GM18511 (cell line): ENCODE results near the gene HCFC1.

Experiments
- ATAC-seq: cut with Tn5 transposase; IDR thresholded peaks from one replicate; pipeline ENCODE4 v1.9.1; 2021; ENCODE audit warnings: mild to moderate bottlenecking, moderate library complexity; ENCODE audit not compliant: unreplicated experiment

The HCFC1 gene

DNA sequence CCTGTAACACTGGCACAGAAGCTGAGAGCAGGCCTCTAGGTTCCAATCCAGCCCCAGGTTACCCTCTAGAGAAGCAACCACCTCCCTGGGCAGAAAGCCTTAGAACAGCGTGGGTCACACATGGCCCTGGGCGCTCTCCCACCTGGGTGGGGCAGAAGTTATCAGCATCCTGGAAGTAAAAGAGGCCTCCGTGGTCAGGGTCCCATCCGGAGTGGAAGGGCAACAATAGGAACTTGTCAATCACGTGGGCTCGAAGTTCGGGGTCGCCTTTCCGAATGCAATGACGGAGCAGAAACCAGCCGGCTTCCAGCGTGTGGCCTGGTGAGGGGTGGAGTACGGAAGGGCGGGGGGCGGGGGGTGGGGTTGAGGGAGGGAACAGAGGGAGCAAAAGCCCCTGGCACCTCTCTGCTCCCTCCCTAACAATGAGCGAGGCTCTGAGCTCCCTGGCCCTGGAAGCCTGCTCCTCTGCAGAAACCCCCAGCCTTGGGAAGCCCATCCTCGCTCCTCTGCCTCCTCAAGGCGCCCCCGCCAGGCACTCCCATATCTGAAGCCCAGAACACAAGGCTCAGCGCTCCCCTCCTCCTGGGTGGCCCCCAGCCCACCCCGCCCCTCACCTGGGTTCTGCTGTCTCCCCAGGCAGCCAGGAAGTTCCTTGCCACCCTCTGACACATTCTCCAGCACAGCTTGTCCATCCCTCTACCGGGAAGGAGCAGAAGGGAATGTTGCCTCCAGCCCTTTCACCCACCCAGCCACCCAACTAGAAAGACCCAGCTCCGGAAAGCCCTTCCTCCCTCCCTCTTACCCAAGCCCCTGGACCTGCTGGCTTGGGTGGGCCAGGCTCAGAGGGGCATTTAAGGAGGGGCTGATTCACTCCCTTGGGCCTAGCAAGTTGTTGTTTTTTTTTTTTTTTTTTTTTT is 30.0 kb downstream of the HCFC1 start:
- ATAC-seq, result no peak

DNA sequence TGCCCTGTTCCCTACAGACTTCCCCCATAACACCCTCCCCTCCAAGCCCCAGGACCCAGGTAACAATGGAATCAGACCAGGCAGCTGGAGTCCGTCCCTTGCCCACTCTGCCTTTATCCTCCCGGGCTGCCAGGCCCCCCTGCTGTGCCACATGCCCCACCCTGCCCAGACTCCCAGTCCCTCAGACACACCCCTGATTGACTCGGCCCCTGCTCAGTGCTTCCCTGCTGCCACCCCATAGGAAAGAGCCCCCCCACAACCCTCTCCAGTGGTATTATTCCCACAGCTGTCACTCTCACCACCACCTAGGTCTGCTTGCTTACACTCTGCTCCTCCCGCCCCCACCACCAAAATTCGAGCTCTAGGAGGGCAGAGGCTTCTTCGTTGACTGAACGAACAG is 32.0 kb downstream of the HCFC1 start:
- ATAC-seq, result no peak

DNA sequence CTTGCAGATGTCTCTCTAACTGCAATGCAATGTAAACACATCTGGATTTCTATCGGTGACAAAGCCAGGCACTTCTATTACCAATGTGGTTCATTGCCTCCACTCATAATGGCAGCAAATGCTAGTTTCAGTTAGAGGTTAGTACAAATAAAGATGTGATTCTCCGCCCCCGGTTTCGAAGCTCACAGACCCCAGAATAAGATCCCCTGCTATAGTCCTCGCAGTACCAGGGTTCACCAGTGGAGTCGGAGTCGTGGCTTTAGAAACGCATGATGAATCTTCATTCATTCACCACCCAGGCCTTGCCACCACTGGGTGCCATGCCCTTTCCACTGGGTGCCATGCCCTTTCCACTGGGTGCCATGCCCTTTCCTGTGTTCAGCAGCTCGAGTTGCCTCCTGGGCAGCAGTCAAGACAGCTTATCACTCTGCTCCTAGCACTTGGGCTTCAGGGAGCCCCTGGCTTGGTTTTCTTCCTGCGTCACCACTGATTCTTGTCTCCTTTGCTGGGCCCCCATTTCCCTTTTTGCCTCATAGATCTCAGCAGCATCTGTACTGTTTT is 33.3 kb downstream of the HCFC1 start:
- ATAC-seq, result no peak

DNA sequence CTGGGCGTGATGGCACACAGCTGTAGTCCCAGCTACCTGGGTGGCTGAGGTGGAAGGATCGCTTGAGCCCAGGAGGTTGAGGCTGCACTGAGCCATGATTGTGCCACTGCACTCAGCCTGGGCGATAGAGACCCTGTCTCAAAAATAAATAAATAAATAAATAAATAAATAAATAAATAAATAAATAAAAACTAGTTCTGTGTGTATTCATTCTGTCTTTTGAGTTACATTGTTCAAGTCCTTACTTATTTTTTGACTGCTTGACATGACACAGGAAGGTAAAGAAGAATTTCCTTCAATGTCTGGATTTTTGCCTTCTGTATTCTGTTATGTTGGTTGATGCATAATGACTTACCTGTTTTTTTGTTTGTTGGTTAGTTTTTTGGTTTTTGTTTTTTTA is 34.6 kb downstream of the HCFC1 start:
- no peak for ATAC-seq

DNA sequence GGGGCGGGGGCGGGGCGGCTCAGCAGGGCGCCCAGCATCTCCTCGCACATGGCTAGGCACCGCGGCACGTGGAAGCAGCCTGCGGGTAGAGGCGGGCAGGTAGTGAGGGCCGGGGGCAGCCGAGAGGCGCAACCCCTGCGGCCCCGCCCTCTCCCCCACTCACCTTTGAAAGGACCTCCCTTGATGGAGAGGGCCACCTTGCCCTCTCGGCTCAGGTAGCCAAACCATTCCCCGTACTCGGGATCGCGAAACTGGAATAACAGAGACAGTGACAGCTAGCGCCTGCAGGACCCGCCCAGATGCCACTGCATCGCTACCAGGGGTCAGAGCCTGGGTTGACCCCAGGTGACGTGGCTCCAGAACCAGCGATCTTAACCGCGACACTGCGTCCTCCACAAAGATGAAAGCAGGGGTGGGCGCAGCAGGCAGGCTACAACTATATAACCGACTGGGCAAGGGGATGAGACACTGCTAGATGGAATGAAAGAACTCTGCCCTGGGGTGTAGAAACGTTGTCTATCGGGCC is 36.2 kb downstream of the HCFC1 start:
- no peak for ATAC-seq

DNA sequence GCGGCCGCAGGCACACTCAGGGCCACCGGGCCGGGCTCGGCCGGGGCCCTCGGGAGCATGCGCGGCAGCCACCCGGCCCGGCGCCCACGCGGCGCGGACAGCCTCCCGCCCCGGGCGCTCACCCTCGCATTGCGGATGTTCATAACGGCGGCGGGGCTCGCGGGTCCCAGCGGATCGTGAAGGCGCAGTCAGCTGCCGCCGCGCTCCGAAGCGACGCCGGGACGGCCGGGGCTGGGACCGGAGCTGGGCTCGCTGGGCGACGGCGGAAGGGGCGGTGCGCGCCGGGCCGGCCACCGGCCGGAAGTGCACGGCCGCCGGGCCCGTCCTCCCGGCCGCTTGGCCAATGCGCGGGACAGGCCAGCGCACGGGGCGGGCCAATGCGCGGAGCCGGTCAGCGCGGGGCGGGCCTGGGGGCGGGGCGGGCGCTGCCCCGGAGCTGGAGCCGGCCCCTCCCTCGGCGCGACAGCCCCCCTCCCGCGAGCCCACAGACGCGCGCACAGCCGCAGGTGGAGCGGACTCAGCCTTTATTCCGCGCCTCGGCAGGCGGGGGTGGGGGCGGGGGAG is 36.8 kb downstream of the HCFC1 start, which contains the start of gene NAA10:
TSS of gene NAA10 (minus strand) at position 276 of the 564 bp plus-strand sequence. CDS start at position 143, 133 bp downstream.
- ATAC-seq, result peak; percentile 91

DNA sequence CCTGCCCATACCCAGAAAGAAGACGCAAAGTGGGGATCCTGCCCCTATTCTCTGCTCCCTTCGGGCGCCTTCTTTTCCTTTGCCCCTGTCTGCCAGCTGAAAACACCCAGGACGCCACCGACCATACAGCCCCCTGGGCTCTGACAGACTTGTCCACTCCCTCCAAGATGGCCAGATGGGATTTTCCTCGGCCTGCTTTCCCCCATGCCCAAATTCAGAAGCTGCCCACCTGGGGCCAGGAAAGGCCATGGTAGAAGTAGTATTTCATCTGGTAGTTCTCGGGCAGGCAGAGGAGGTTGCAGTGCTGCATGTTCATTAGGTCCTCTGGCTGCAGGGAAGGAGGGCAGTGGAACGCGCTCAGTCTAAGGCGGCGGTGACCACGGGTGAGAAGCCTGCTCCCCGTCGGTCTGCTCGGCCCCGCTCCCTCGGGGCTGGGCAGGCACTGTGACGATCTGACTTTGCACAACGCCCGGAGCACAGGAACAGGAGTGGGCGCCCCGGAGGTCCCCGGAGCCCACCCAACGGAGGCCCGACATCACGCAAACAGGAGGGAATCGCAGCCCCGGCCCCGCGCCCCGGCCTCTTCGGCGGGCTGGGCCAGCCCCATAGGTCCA is 37.4 kb downstream of the HCFC1 start:
- ATAC-seq, result peak; percentile 20

DNA sequence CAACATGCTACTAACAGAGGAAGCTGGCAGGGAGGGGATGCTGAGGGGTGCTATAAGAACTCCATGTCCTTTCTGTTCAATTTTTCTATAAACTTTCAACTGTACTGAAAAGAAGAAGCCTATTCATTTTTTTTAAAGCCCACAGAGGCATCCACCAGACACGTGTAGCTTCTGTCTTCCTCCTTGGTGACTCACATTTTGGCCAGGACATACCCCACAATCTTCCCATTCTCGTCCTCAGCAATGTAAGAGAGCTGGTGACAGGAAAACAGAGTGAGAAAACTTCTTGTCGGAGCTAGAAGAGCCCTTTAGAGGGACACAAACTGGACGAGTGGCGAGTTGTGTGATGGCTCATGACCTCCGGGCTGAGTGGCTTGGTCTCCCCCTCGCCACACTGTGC is 37.9 kb downstream of the HCFC1 start:
- no peak for ATAC-seq

DNA sequence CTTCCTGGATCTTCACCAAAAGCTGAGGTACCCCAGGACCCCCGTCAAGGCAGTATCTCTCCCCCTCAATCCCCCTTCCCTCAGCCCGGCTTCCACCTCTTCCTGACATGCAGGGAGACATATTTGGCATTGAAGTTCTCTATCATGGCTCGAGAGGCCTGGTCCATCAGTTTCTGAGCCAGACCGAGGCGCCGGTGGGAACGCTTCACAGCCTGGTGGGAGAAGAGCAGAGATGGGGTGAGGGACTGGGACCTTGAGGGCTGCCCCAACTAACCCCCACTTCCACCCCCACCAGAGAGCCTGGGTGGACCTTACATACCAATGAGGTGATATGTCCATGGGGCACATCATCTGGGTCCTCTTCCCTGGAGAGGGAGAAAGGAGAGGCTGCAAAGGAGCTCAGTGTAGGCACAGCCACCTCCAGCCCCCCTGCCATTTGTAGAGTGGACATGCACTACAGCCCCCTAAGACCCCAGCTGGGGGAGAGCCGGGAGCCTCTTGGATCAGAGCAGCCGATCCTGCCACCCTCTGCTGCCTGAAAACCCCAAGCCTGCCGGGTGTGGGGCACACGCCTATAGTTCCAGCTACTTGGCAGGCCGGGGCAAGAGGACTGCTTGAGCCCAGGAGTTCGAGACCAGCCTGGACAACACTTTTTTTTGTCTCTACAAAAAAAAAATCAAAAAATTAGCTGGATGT is 39.2 kb downstream of the HCFC1 start:
- no peak for ATAC-seq

DNA sequence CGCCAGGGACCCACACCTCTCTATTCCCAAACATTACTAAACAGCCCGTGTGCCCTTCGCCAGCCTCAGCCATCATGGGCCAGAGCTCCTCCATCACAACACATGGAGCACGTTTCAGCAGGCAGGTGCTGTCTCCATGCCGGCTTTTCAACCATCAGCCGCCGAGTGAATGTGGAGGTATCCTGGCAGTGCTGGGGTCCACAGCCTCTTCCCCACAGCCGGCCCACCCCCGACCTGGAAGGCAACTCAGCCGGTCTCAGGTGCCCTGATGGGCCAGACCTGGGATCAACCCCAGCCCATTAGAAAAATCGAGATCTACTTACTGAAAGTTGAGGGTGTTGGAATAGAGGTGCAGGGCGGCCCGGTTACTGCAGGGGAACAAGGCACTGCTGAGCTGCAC is 39.9 kb downstream of the HCFC1 start:
- no peak for ATAC-seq

DNA sequence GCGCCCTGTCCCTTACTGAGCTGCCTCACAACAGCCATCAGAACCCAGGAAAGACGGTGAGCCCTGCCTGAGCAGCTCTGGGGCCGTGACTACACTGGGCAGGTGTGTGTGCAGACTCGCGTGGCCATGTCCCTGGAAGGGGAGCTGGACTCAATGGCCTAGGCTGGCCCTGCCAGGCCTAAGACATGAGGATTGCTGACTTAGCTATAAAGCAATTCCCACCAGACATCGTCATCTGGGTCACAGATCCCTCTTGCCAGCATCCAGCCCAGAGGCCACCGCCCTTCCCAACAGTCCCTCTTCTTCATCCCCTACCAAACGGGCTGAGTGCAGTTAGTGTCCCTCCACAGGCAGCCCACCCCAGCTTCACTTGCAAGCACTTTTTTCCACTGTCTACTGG is 40.5 kb downstream of the HCFC1 start:
- ATAC-seq, result no peak

DNA sequence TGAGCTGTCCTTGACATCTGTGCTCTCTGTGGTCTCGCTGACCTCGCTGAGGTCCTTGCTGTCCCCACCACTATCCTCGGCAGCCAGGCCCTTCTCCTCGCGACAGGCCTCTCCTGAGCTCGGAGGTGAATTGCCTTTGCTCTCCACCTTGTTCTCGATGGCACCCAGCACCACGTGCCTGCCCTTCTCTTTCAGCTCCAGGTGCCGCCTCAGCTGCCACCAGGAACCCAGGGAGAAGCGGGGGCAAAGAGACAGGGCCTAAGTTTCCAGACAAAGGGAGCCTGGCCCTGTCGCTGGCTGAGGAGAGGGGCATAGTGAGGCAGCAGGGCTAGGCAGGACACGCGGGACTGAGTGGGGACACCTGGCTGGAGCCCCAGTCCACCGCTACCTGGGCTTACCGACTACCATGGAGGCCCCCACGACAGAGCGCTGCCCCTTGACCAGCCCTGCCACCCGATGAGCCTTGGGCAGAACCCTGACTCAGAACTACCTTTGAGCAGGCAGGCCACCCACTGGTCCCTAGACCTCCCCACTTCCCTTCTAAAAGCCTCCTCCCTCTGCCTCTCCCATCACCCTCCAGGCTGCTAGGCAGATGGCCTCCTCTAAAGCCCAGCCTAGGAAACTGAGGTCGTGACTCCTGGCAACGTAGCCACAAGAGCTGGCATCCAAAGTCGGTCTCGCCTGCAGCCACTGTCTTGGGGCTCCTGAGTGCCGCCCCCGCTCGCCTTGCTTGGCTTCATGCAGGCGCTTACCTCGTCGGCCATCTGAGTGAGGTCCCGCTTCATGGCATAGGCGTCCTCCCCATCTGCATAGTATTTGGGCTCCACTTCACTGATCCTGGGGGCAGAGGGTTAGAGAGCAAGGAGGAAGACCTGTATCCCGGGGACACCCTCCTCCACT is 41.4 kb downstream of the HCFC1 start:
- ATAC-seq, result no peak

DNA sequence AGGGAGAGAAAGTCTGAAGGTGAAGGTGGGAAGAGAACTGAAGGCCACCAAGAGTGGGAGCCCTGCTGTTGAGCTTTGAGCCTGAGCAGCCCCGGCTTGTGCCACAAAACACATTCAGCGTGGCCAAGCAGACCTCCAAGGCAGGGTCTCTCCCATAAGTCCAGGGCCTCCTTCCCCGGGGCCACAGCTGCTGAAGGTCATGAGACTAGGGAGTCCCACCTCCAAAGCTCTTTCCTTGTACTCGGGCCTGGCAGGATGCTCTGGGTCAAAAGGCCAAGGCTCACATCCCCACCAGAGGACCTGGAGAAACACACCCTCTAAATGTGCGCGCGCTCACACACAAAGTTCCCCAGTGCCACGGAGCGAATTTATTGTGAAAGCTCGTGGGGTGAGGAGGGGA is 42.0 kb downstream of the HCFC1 start:
- ATAC-seq, result no peak

DNA sequence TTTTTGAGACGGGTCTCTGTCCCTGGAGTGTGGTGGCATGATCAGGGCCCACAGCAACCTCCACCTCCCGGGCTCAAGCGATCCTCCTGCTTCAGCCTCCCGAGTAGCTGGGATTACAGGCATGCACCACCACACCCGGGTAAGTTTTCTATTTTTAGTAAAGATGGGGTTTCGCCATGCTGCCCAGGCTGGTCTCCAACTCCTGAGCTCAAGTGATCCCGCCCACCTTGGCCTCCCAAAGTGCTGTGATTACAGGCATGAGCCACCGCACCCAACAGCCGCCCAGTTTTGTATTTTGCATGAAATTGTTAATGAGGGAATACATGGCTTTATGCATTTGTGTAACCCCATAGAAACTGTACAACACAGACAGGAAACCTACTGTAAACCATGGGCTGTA is 42.8 kb downstream of the HCFC1 start:
- ATAC-seq, result no peak

DNA sequence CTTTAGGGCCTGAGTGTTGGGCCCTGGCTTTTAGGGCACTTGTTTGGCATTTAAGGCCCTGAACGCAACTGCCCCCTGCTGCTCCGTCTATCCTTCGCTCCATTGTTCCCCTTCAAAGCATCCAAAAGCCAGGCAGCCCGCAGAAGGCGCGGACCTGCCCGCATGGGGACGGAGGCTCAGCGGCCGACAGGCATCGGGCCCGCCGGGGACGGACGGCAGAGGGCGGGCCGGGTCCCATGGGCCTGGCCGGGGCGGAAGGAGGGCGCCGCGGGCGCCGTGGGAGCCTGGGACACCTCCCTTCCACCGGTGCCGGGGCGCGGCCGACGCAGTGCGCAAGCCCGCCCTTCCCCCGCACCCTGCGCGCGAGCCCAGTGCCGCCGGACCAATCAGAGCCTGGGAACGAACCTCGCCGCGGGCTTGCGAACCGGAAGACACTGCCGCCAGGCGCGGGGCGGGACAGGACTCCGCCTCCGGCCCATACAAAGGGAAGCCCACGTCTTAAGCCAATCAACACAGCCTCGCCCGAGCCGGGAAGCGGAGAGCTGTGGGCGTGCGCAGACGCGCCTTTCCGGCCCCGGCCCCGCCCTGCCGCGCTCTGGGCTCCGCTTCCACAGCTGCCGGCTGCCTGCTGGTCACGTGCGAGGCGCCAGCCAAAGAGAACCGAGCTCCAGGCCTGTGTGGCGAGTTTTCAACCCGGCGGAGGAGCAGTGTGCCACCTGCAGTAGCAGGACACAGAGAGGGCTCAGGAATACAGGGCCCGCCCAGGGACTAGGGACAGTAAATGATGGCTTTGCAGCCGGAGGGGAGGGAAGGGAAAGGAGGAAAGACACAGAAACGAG is 43.5 kb downstream of the HCFC1 start:
- ATAC-seq, result peak; percentile 69

DNA sequence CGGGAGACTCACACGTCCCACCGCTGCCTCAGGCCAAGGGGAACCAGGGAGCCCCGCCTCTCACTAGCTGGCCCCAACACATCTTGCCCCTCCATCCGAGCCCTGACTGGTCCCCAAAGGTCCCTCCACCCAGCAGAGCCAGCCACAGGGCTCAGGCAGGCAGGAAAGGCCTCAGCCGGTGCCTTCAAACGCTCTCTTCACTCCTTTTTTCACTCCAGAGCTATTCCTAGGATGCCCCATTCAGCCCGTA is 44.0 kb downstream of the HCFC1 start:
- no peak for ATAC-seq

DNA sequence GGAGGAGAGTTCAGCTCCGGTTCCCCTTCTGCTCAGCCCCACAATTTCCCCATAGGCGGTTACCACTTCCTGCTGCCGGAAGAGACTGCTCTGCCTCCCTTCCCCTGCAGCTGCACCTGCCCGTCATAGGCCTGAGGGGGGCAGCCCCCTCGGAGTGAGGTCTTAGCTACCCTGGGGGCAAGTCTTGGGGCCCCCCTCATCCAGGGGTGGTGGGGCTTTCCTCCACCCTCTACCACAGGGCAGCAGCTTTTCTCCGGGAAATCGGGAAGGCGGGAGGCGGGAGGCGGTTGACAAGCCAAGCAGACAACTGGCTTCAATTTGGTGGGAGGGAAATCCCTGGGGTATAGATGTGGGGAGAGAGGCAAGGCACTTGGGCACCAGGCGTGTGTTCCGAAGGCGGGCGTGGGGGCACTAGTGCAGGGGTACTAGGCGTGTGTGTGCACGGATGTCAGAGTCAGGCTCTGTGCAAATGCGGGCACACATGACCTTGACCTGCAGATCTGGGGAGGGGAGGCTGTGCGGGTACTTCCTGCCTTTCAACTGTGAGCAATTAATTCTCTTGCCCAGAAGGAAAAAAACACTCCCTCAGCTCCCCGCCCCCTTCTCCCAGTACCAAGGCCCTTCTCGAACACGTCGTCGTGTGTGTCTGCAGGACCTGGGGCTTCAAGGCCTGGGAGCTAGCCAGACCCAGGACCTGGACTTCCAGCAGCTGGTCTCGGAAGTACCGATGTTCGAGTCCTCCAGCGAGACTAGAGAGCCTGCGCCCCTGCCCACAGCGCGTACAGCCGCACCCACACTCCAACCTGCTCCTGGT is 44.6 kb downstream of the HCFC1 start:
- peak; percentile 49 for ATAC-seq

DNA sequence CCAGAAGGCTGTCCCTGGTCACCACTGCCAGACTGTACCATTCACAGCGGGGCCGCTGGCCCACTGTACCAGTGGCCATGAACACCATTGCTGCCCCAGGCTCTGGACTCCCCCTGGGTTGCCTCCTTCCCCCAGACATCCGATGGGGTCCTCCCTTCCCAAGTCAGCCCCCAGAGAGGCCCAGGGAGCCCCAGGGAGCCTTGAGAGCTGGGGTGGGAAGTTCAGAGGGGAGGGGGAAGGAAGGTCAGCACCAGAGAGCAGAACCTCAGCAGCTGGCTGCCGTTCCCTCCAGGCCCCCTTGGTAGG is 45.1 kb downstream of the HCFC1 start:
- no peak for ATAC-seq
